ENCODE measurements around the gene PEX14. TPM values are rescaled to one million over a fixed set of nuclear protein-coding genes. Genes with fewer than 3 reads are reported as not detected.
A peak's percentile ranks its signal among the peaks of the same experiment; 100 is the strongest.

PEX14 gene
- total and polyA plus RNA-seq, 2 experiments from 2014 or later, result 17.6 to 19.6 TPM

DNA sequence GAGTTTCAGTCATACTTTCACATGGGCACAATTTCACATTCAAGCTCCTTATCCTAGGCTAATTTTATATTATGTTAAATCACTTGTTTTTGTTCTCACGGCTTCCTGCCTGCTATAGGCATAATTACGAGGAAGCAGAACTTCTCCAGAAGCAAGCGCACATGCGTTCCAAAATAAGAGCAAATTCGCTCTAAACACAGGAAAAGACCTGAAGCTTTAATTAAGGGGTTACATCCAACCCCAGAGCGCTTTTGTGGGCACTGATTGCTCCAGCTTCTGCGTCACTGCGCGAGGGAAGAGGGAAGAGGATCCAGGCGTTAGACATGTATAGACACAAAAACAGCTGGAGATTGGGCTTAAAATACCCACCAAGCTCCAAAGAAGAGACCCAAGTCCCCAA, 25.0 kb upstream of the PEX14 start, which contains the start of gene CORT:
Gene CORT, plus strand, starts transcription at position 281 of the 400 bp plus-strand sequence. CDS start 193 bp downstream, outside the sequence.
- Histone ChIP-seq H3K9me2 (ENCODE audit: insufficient read depth) (no peaks in the 10 kb centered on the region), H3K4me3 (peak within 1 kb of the TSS; percentile 36; the same call in 1 of the 2 replicates), H3K79me2 (replicated peaks; ENCODE audit: insufficient read depth) (no peaks in the 10 kb centered on the region), H2AFZ (no peak within 1 kb of the TSS), H3K27ac (ENCODE audit: low read depth) (0 out of 2 replicates have a peak within 1 kb of the TSS, but pooled peaks have one; percentile 4), H3K36me3 (ENCODE audit: insufficient read depth) (no peaks in the 10 kb centered on the region), H4K20me1 (replicated peaks; ENCODE audit: insufficient read depth) (no peaks in the 10 kb centered on the region), H3F3A (replicated peaks; ENCODE audit: low read depth) (0 out of 2 replicates have a peak, but pooled peaks cover 7% of the 10 kb centered on the region), H3K27me3 (ENCODE audit: insufficient read depth) (no peaks in the 10 kb centered on the region), H3K4me1 (ENCODE audit: insufficient read depth) (peaks cover 19% of the 10 kb centered on the region), H3K4me2 (peak within 1 kb of the TSS; percentile 68)
- no peak for TF ChIP-seq STAT1 (IDR thresholded peaks at IDR 0.05; ENCODE audit: unreplicated experiment)
- no peak for TF ChIP-seq CREB1 (CRISPR knock-in tag; IDR thresholded peaks at IDR 0.05; ENCODE audit: low read depth)
- TF ChIP-seq, protein P1, sequence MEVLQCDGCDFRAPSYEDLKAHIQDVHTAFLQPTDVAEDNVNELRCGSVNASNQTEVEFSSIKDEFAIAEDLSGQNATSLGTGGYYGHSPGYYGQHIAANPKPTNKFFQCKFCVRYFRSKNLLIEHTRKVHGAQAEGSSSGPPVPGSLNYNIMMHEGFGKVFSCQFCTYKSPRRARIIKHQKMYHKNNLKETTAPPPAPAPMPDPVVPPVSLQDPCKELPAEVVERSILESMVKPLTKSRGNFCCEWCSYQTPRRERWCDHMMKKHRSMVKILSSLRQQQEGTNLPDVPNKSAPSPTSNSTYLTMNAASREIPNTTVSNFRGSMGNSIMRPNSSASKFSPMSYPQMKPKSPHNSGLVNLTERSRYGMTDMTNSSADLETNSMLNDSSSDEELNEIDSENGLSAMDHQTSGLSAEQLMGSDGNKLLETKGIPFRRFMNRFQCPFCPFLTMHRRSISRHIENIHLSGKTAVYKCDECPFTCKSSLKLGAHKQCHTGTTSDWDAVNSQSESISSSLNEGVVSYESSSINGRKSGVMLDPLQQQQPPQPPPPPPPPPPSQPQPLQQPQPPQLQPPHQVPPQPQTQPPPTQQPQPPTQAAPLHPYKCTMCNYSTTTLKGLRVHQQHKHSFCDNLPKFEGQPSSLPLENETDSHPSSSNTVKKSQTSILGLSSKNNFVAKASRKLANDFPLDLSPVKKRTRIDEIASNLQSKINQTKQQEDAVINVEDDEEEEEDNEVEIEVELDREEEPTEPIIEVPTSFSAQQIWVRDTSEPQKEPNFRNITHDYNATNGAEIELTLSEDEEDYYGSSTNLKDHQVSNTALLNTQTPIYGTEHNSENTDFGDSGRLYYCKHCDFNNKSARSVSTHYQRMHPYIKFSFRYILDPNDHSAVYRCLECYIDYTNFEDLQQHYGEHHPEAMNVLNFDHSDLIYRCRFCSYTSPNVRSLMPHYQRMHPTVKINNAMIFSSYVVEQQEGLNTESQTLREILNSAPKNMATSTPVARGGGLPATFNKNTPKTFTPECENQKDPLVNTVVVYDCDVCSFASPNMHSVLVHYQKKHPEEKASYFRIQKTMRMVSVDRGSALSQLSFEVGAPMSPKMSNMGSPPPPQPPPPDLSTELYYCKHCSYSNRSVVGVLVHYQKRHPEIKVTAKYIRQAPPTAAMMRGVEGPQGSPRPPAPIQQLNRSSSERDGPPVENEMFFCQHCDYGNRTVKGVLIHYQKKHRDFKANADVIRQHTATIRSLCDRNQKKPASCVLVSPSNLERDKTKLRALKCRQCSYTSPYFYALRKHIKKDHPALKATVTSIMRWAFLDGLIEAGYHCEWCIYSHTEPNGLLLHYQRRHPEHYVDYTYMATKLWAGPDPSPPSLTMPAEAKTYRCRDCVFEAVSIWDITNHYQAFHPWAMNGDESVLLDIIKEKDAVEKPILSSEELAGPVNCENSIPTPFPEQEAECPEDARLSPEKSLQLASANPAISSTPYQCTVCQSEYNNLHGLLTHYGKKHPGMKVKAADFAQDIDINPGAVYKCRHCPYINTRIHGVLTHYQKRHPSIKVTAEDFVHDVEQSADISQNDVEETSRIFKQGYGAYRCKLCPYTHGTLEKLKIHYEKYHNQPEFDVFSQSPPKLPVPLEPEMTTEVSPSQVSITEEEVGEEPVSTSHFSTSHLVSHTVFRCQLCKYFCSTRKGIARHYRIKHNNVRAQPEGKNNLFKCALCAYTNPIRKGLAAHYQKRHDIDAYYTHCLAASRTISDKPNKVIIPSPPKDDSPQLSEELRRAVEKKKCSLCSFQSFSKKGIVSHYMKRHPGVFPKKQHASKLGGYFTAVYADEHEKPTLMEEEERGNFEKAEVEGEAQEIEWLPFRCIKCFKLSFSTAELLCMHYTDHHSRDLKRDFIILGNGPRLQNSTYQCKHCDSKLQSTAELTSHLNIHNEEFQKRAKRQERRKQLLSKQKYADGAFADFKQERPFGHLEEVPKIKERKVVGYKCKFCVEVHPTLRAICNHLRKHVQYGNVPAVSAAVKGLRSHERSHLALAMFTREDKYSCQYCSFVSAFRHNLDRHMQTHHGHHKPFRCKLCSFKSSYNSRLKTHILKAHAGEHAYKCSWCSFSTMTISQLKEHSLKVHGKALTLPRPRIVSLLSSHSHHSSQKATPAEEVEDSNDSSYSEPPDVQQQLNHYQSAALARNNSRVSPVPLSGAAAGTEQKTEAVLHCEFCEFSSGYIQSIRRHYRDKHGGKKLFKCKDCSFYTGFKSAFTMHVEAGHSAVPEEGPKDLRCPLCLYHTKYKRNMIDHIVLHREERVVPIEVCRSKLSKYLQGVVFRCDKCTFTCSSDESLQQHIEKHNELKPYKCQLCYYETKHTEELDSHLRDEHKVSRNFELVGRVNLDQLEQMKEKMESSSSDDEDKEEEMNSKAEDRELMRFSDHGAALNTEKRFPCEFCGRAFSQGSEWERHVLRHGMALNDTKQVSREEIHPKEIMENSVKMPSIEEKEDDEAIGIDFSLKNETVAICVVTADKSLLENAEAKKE (CRISPR knock-in tag; IDR thresholded peaks at IDR 0.05), result no peak
- no peak for TF ChIP-seq NANOG (IDR thresholded peaks at IDR 0.05; ENCODE audit: borderline replicate concordance)
- TF ChIP-seq POLR2AphosphoS5 (IDR thresholded peaks at IDR 0.05; ENCODE audit: low read depth), result no peak
- TF ChIP-seq ETS1 (IDR thresholded peaks at IDR 0.05), result no peak
- TF ChIP-seq JUNB (IDR thresholded peaks at IDR 0.05; ENCODE audit: unreplicated experiment), result no peak
- TF ChIP-seq ZNF114 (CRISPR knock-in tag; IDR thresholded peaks at IDR 0.05), result no peak
- TF ChIP-seq EZH2phosphoT487 (IDR thresholded peaks at IDR 0.05; ENCODE audit: unreplicated experiment), result no peak
- no peak for TF ChIP-seq CTCF (conservative IDR thresholded peaks at IDR 0.05; ENCODE audit: low read depth in 2 of 2)
- TF ChIP-seq EZH2 (IDR thresholded peaks at IDR 0.05; ENCODE audit: low read depth, unreplicated experiment), result no peak
- no peak for TF ChIP-seq ZNF331 (CRISPR knock-in tag; IDR thresholded peaks at IDR 0.05; ENCODE audit: low read depth)
- TF ChIP-seq, protein P2, sequence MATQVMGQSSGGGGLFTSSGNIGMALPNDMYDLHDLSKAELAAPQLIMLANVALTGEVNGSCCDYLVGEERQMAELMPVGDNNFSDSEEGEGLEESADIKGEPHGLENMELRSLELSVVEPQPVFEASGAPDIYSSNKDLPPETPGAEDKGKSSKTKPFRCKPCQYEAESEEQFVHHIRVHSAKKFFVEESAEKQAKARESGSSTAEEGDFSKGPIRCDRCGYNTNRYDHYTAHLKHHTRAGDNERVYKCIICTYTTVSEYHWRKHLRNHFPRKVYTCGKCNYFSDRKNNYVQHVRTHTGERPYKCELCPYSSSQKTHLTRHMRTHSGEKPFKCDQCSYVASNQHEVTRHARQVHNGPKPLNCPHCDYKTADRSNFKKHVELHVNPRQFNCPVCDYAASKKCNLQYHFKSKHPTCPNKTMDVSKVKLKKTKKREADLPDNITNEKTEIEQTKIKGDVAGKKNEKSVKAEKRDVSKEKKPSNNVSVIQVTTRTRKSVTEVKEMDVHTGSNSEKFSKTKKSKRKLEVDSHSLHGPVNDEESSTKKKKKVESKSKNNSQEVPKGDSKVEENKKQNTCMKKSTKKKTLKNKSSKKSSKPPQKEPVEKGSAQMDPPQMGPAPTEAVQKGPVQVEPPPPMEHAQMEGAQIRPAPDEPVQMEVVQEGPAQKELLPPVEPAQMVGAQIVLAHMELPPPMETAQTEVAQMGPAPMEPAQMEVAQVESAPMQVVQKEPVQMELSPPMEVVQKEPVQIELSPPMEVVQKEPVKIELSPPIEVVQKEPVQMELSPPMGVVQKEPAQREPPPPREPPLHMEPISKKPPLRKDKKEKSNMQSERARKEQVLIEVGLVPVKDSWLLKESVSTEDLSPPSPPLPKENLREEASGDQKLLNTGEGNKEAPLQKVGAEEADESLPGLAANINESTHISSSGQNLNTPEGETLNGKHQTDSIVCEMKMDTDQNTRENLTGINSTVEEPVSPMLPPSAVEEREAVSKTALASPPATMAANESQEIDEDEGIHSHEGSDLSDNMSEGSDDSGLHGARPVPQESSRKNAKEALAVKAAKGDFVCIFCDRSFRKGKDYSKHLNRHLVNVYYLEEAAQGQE (IDR thresholded peaks at IDR 0.05; ENCODE audit: unreplicated experiment), result no peak
- DNase-seq (ENCODE audit: low spot score) (no peak), ATAC-seq (no peak)
- Mint-ChIP-seq H3K36me3 (ENCODE audit: low read depth) (peaks cover 10% of the 10 kb centered on the region; the same call in 2 of the 3 replicates), H3K9me3 (0 out of 3 replicates have a peak, but pooled peaks cover 2% of the 10 kb centered on the region), H3K27ac (no peak within 1 kb of the TSS; the same call in 1 of the 2 replicates), H3K4me3 (peak within 1 kb of the TSS; percentile 17; the same call in 2 of the 3 replicates), H3K4me1 (peaks cover 24% of the 10 kb centered on the region), H3K27me3 (ENCODE audit: insufficient read depth, low read depth, poor library complexity) (no peaks in the 10 kb centered on the region)

Measured in GM23338 (cell line).